Measurements from ENCODE around the gene DNAH14.
"Not testable (repeated sequence)": the region's sequence is repeated elsewhere in the genome, so short reads cannot be mapped to it uniquely, and the experiment has no call there.

GRCh38 chr1:225210180-225210579 is 280.7 kb downstream of the DNAH14 start:
- TF ChIP-seq, protein P1, sequence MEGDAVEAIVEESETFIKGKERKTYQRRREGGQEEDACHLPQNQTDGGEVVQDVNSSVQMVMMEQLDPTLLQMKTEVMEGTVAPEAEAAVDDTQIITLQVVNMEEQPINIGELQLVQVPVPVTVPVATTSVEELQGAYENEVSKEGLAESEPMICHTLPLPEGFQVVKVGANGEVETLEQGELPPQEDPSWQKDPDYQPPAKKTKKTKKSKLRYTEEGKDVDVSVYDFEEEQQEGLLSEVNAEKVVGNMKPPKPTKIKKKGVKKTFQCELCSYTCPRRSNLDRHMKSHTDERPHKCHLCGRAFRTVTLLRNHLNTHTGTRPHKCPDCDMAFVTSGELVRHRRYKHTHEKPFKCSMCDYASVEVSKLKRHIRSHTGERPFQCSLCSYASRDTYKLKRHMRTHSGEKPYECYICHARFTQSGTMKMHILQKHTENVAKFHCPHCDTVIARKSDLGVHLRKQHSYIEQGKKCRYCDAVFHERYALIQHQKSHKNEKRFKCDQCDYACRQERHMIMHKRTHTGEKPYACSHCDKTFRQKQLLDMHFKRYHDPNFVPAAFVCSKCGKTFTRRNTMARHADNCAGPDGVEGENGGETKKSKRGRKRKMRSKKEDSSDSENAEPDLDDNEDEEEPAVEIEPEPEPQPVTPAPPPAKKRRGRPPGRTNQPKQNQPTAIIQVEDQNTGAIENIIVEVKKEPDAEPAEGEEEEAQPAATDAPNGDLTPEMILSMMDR (IDR thresholded peaks at IDR 0.05), result not testable (repeated sequence)
- not testable (repeated sequence) for TF ChIP-seq POLR2A (IDR thresholded peaks at IDR 0.05)

All from uterus (tissue), 2 donors.